Fibroblast of skin of left biceps (primary cell): Measurements from ENCODE around the gene EP400.

Experiments
- DNase-seq, 2 experiments: peaks; one replicate each; pipeline ENCODE4 v3.0.0-alpha.2; 2013; ENCODE audit warnings: low read depth in 2 of 2

Gene EP400

GRCh38 chr12:131911851-131912477 lies 37.8 kb upstream of the EP400 start:
- DNase-seq, result no peak

- peak in 1 of 2 experiments; percentile 26 for DNase-seq
Observed at GRCh38 chr12:131912518-131913274, 37.0 kb upstream of the EP400 start.

- DNase-seq, result no peak
Observed at GRCh38 chr12:131913666-131914065, 36.1 kb upstream of the EP400 start.

- DNase-seq, result no peak
Observed at GRCh38 chr12:131914179-131914702, 35.5 kb upstream of the EP400 start.

- DNase-seq, result no peak
Observed at GRCh38 chr12:131915000-131915689, 34.6 kb upstream of the EP400 start.

- DNase-seq, result no peak
Observed at GRCh38 chr12:131915823-131916222, 33.9 kb upstream of the EP400 start.

GRCh38 chr12:131916306-131917138 lies 33.2 kb upstream of the EP400 start:
- no peak for DNase-seq

GRCh38 chr12:131917139-131917710 lies 32.5 kb upstream of the EP400 start:
- DNase-seq, result no peak

- DNase-seq, result no peak
Observed at GRCh38 chr12:131917711-131918306, 31.9 kb upstream of the EP400 start.

GRCh38 chr12:131918311-131919050 lies 31.3 kb upstream of the EP400 start:
- no peak for DNase-seq

GRCh38 chr12:131919051-131919347 lies 30.7 kb upstream of the EP400 start:
- no peak for DNase-seq

GRCh38 chr12:131919366-131920156 lies 30.2 kb upstream of the EP400 start:
- DNase-seq, result no peak

- DNase-seq, result no peak
Observed at GRCh38 chr12:131920157-131920508, 29.6 kb upstream of the EP400 start.

- no peak for DNase-seq
Observed at GRCh38 chr12:131920902-131921840, 28.6 kb upstream of the EP400 start.

GRCh38 chr12:131921866-131922769 lies 27.6 kb upstream of the EP400 start:
- DNase-seq, result no peak

GRCh38 chr12:131922772-131923171 lies 27.0 kb upstream of the EP400 start:
- DNase-seq, result no peak

- no peak for DNase-seq
Observed at GRCh38 chr12:131923260-131923659, 26.5 kb upstream of the EP400 start.
